PC-3 (cell line): ENCODE results near the gene ASCL2. TPM values are rescaled to one million over a fixed set of nuclear protein-coding genes. Genes with fewer than 3 reads are reported as not detected.
A peak's percentile ranks its signal among the peaks of the same experiment; 100 is the strongest.

Source experiments
- ATAC-seq: fragments of 200-7000 bp; cut with Tn5 transposase; 2 replicates; pipeline ENCODE4 v1.9.1; 2020; ENCODE audit warnings: mild to moderate bottlenecking, moderate library complexity
- BruUV-seq: library from RNA; stranded (reverse); fragments of 400-500 nt; replicated peaks from 2 replicates; lab custom pipeline; 2021; lab: Mats Ljungman, UMichigan
- CTCF ChIA-PET: fragments of 300-600 bp; sonication (Branson Sonifier 250); formaldehyde crosslinking; loops from one replicate; lab custom pipeline; 2022; ENCODE audit warnings: antibody characterized with exemption; lab: Charles Lee
- POLR2A ChIA-PET: fragments of 300-600 bp; sonication (Branson Sonifier 250); formaldehyde crosslinking; loops from one replicate; lab custom pipeline; 2022; ENCODE audit warnings: antibody characterized with exemption; ENCODE audit not compliant: unreplicated experiment; lab: Charles Lee
- DNase-seq: peaks from one replicate; pipeline ENCODE4 v3.0.0-alpha.2; 2015
- H2AFZ ChIP-seq: fragments of 300-600 bp; sonication (generic); 2 replicates; pipeline ENCODE4 v1.6.0; 2016; ENCODE audit warnings: antibody characterized with exemption, low read length
- H3F3A ChIP-seq: fragments of 300-600 bp; sonication (generic); one replicate; pipeline ENCODE4 v1.6.0; 2017; ENCODE audit warnings: antibody characterized with exemption, low read length, control low read depth, mild to moderate bottlenecking; ENCODE audit not compliant: unreplicated experiment
- H3K27ac ChIP-seq: fragments of 300-600 bp; sonication (generic); 2 replicates; pipeline ENCODE4 v1.5.1; 2016; ENCODE audit warnings: mild to moderate bottlenecking, low read length
- H3K27me3 ChIP-seq: fragments of 300-600 bp; sonication (generic); 2 replicates; pipeline ENCODE4 v1.6.1; 2016; ENCODE audit warnings: low read length, mixed read lengths
- H3K36me3 ChIP-seq: fragments of 300-600 bp; sonication (generic); 2 replicates; pipeline ENCODE4 v1.6.1; 2016; ENCODE audit warnings: low read depth, mixed run types, low read length, mixed read lengths
- H3K4me1 ChIP-seq: fragments of 300-600 bp; sonication (generic); 2 replicates; pipeline ENCODE4 v1.5.1; 2016; ENCODE audit warnings: low read length; ENCODE audit not compliant: insufficient read depth
- H3K4me2 ChIP-seq: fragments of 300-600 bp; sonication (generic); 2 replicates; pipeline ENCODE4 v1.6.0; 2016; ENCODE audit warnings: low read length
- H3K4me3 ChIP-seq: fragments of 300-600 bp; sonication (generic); 2 replicates; pipeline ENCODE4 v1.5.1; 2016; ENCODE audit warnings: mild to moderate bottlenecking, low read length, mixed read lengths
- H3K79me2 ChIP-seq: fragments of 300-600 bp; sonication (generic); 2 replicates; pipeline ENCODE4 v1.6.1; 2017; ENCODE audit warnings: low read length, mixed read lengths
- H3K9ac ChIP-seq: fragments of 300-600 bp; sonication (generic); 2 replicates; pipeline ENCODE4 v1.6.0; 2016; ENCODE audit warnings: mild to moderate bottlenecking, low read length
- H3K9me2 ChIP-seq: fragments of 300-600 bp; sonication (generic); replicated peaks from 2 replicates; pipeline ENCODE4 v1.6.1; 2016; ENCODE audit warnings: mixed run types, low read length, mixed read lengths
- H3K9me3 ChIP-seq: fragments of 300-600 bp; sonication (generic); 2 replicates; pipeline ENCODE4 v1.6.1; 2016; ENCODE audit warnings: low read length, mixed read lengths
- H4K20me1 ChIP-seq: fragments of 300-600 bp; sonication (generic); 2 replicates; pipeline ENCODE4 v1.6.1; 2016; ENCODE audit warnings: low read length, mixed read lengths
- EZH2 ChIP-seq: fragments of 300-600 bp; sonication (generic); IDR thresholded peaks from one replicate; pipeline ENCODE4 v1.6.1; 2017; ENCODE audit warnings: antibody characterized with exemption, mild to moderate bottlenecking, low read length; ENCODE audit not compliant: unreplicated experiment
- EZH2phosphoT487 ChIP-seq: fragments of 300-600 bp; sonication (generic); IDR thresholded peaks from 2 replicates; pipeline ENCODE4 v1.6.1; 2018; ENCODE audit warnings: mild to moderate bottlenecking, antibody characterized with exemption, low read length, borderline replicate concordance
- intact Hi-C: fragments of 100-400 bp; cut with micrococcal nuclease; formaldehyde crosslinking; loops from 2 replicates; pipeline ENCODE4 v1.9.0; 2023
- total RNA-seq: library from RNA; depleted of rRNA; stranded (reverse); fragments of >200 nt; gene quantifications from 2 replicates; pipeline ENCODE4 v1.2.3, GENCODE V29; 2014
- TF ChIP-seq, protein P1 (sequence below): fragments of 300-600 bp; sonication (generic); conservative IDR thresholded peaks from 2 replicates; pipeline ENCODE4 v1.5.1; 2017; ENCODE audit warnings: antibody characterized with exemption, low read depth, mild to moderate bottlenecking, low read length

The ASCL2 gene
- total RNA-seq, 1 experiment from 2014 or later = 1.1 TPM

DNA sequence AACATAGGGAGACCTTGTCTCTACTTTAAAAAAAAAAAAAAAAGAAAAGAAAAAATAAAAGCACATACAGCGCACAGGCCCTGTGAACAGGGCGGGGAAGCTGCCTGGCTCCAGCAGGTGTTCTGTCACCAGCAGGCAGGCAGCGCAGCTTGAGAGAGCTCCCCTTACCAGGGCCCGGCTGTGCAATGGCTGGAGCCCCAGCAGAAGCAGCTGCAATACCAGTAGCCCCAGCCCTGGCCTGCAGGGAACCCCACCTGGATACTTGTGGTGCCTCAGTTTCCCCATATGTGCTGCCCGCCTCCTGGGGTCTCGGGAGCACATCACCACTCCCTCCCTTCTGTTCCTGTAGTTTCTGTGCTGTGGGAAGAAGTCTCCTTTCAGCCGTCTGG, 43.7 kb upstream of the ASCL2 start:
- POLR2A ChIA-PET = no interaction called here
- no peak overlapping the region for H2AFZ ChIP-seq
- no TSS peak for BruUV-seq
- H3K4me1 ChIP-seq = peaks cover 14% of the 10 kb centered on the region
- H3K9ac ChIP-seq = no peak overlapping the region
- TF ChIP-seq, protein P1, sequence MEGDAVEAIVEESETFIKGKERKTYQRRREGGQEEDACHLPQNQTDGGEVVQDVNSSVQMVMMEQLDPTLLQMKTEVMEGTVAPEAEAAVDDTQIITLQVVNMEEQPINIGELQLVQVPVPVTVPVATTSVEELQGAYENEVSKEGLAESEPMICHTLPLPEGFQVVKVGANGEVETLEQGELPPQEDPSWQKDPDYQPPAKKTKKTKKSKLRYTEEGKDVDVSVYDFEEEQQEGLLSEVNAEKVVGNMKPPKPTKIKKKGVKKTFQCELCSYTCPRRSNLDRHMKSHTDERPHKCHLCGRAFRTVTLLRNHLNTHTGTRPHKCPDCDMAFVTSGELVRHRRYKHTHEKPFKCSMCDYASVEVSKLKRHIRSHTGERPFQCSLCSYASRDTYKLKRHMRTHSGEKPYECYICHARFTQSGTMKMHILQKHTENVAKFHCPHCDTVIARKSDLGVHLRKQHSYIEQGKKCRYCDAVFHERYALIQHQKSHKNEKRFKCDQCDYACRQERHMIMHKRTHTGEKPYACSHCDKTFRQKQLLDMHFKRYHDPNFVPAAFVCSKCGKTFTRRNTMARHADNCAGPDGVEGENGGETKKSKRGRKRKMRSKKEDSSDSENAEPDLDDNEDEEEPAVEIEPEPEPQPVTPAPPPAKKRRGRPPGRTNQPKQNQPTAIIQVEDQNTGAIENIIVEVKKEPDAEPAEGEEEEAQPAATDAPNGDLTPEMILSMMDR = no peak
- TF ChIP-seq EZH2phosphoT487 (no peak), EZH2 (no peak)
- intact Hi-C loops = no loop called here
- H3K9me2 ChIP-seq = no peaks in the 10 kb centered on the region
- no peaks in the 10 kb centered on the region for H3K36me3 ChIP-seq
- H3K4me3 ChIP-seq = no peak overlapping the region
- H3F3A ChIP-seq = no peaks in the 10 kb centered on the region
- H4K20me1 ChIP-seq = no peaks in the 10 kb centered on the region
- H3K27me3 ChIP-seq = no peaks in the 10 kb centered on the region
- no peaks in the 10 kb centered on the region for H3K79me2 ChIP-seq
- no peaks in the 10 kb centered on the region for H3K9me3 ChIP-seq
- no peak overlapping the region for H3K4me2 ChIP-seq
- DNase-seq (no peak), ATAC-seq (no peak)
- no peak overlapping the region for H3K27ac ChIP-seq
- CTCF ChIA-PET = no interaction called here

DNA sequence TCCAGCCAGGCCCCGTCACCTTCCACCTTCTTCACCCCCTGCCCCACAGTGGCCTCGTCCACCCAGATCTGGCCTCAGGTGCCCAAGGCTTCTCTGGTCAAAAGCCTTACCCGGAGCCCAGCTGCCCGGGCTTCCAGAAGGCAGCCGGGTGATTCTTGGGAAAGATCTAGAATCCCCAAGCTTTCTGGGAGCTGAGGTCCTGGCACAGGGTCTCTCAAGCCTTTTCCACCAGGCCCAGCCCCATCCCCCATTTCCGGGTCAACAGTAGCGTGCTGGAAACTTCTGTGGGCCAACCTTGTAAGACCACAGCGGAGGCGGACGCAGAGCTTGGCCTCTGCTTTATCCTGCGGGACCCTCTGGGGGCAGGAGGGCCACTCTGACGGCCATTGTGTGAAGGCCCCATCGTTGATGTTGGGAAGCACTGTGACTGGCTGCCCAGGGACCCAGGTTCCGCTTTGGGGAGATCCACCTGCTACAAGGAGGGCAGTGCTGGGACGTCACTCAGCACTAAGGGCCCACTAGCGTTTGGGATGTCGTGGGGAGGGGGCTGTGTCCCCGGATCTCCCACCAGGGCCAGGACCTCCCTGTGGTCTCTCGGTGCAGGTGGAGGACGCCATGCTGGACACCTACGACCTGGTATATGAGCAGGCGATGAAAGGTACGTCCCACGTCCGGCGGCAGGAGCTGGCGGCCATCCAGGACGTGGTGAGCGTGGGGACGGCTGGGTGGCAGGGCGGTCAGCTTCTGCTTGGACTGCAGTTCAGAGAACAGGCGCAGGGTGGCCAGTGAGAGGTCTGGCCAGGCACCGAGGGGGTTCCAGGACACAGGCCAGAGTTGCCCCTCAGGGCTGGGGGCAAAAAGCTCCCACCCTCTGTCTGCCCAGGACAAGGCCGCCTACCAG, 42.9 kb upstream of the ASCL2 start:
- BruUV-seq = no TSS peak
- no peaks in the 10 kb centered on the region for H3K36me3 ChIP-seq
- no peaks in the 10 kb centered on the region for H3F3A ChIP-seq
- ATAC-seq (no peak), DNase-seq (no peak)
- H3K79me2 ChIP-seq = no peaks in the 10 kb centered on the region
- H3K9me2 ChIP-seq = no peaks in the 10 kb centered on the region
- intact Hi-C loops = no loop called here
- no peaks in the 10 kb centered on the region for H3K27me3 ChIP-seq
- H2AFZ ChIP-seq = no peak overlapping the region
- H3K4me3 ChIP-seq = no peak overlapping the region
- H4K20me1 ChIP-seq = no peaks in the 10 kb centered on the region
- ChIA-PET CTCF (no interaction called here), POLR2A (interaction anchor here (0.6 kb wide), 1 partner anchor 239 kb away, joined by 8 read pairs; no protein-coding TSS in a partner anchor)
- no peaks in the 10 kb centered on the region for H3K9me3 ChIP-seq
- H3K4me2 ChIP-seq = no peak overlapping the region
- no peak overlapping the region for H3K9ac ChIP-seq
- H3K4me1 ChIP-seq = peaks cover 14% of the 10 kb centered on the region
- no peak overlapping the region for H3K27ac ChIP-seq
- TF ChIP-seq EZH2 = no peak

DNA sequence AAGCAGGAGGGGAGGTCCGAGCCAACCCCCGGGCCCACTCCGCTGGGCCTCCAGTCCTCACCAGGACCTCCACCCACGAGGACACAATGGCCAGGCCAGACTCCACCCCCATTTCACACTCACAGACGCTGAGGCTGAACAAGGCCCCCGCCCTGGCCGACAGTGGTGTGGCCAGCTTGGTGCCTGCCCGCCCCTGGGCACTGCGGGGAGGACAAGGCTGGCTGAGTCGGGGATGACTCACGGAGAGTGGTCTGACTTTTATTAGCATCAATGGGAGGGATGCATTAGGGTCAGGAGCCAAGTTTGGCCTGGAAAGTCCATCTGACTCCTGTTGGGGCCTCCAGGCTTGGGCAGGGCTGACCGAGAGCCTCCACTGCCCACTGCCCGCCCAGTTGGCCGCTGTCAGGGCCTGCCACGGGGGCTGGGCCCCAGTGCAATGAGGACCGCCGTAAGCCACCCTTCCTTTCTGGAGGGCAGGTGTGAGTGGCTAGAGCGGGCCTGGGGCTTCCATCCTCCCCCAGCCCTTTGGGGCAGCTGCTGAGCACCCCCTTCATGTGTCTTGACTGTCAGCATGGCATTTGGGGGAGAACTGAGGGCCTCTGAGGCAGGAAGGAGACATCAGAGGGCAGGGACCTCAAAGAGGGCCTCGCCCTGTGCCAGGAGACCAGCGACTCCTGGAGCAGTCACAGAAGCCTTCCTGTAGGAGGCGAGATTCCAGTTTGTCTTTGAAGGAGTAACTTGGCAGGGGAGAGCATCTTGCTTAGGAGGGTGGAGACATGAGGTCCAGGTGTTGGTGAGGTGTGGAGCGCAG, 42.0 kb upstream of the ASCL2 start:
- peak; percentile 70 for DNase-seq
- ATAC-seq = peak; percentile 80

More for the DNA sequence above, 42.0 kb upstream of the ASCL2 start:
- Histone ChIP-seq H3K79me2 (no peaks in the 10 kb centered on the region), H3K4me3 (no peak overlapping the region), H3K27ac (peak overlapping the region; percentile 50), H4K20me1 (no peaks in the 10 kb centered on the region), H3K27me3 (no peaks in the 10 kb centered on the region), H3F3A (no peaks in the 10 kb centered on the region), H3K9ac (no peak overlapping the region), H2AFZ (peak overlapping the region; percentile 73), H3K9me2 (no peaks in the 10 kb centered on the region), H3K4me1 (peaks cover 14% of the 10 kb centered on the region), H3K9me3 (no peaks in the 10 kb centered on the region), H3K36me3 (no peaks in the 10 kb centered on the region), H3K4me2 (peak overlapping the region; percentile 12; the same call in 1 of the 2 replicates)
- no TSS peak for BruUV-seq
- ChIA-PET CTCF (no interaction called here), POLR2A (no interaction called here)
- no peak for TF ChIP-seq EZH2phosphoT487
- TF ChIP-seq, protein P1 = no peak; the same call in 1 of the 2 replicates
- no peak for TF ChIP-seq EZH2
- intact Hi-C loops = no loop called here
